ENCODE measurements around the gene IQCF6.

IQCF6 gene

DNA sequence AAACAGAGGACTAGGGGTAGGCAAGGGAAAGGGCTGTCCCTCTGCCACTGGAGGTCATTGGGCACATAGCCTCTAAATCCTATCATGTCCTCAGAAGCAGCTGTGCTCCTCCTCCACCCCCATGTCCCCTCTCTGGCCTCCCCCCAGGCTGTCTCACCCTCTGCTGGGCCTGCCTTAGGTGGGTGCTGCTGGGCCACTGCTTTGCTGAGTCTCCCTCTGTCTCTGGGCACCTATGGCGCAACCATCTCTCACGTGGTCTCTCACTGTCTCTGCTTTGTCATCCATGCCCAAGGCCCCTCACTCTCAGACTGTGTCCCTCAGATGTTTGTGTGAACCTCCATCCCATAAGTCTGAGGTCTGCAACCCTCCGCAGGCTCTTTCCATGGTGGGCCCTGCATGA lies 35.0 kb upstream of the IQCF6 start:
- H3K4me3 ChIP-seq (replicated peaks; ENCODE audit: low read depth, low read length), result no peak overlapping the region
- TF ChIP-seq, protein P1, sequence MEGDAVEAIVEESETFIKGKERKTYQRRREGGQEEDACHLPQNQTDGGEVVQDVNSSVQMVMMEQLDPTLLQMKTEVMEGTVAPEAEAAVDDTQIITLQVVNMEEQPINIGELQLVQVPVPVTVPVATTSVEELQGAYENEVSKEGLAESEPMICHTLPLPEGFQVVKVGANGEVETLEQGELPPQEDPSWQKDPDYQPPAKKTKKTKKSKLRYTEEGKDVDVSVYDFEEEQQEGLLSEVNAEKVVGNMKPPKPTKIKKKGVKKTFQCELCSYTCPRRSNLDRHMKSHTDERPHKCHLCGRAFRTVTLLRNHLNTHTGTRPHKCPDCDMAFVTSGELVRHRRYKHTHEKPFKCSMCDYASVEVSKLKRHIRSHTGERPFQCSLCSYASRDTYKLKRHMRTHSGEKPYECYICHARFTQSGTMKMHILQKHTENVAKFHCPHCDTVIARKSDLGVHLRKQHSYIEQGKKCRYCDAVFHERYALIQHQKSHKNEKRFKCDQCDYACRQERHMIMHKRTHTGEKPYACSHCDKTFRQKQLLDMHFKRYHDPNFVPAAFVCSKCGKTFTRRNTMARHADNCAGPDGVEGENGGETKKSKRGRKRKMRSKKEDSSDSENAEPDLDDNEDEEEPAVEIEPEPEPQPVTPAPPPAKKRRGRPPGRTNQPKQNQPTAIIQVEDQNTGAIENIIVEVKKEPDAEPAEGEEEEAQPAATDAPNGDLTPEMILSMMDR (IDR thresholded peaks at IDR 0.05; ENCODE audit: low read length, missing control alignments), result no peak
- no peak for DNase-seq (ENCODE audit: low read depth)

DNA sequence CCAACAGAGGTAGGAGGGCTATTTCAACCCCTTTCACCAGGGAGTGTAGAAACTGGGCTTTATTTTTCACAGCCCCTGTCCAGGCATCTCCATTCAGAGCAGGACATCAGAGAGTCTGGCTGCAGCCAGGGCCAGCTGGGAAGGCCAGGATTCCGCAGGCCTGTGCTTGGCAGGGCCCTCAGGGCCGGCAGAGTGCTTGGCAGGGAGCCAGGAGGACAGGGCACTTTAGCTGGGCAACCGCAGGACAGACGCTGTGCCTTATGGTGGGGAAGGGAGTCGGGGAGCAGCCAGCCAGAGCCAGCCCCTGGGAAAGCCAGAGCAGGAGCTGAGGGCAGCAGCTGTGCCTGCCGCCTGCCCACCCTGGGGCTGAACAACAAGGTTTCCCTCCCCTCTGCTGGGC lies 34.5 kb upstream of the IQCF6 start:
- DNase-seq (ENCODE audit: low read depth), result no peak
- H3K4me3 ChIP-seq (replicated peaks; ENCODE audit: low read depth, low read length), result no peak overlapping the region
- TF ChIP-seq, protein P1 (IDR thresholded peaks at IDR 0.05; ENCODE audit: low read length, missing control alignments), result no peak

GRCh38 chr3:51808934-51809333 lies 29.9 kb upstream of the IQCF6 start:
- no peak for DNase-seq (ENCODE audit: low read depth)
- TF ChIP-seq, protein P1 (IDR thresholded peaks at IDR 0.05; ENCODE audit: low read length, missing control alignments), result no peak
- no peak overlapping the region for H3K4me3 ChIP-seq (replicated peaks; ENCODE audit: low read depth, low read length)

GRCh38 chr3:51802106-51802703 lies 23.2 kb upstream of the IQCF6 start:
- TF ChIP-seq, protein P1 (IDR thresholded peaks at IDR 0.05; ENCODE audit: low read length, missing control alignments), result no peak
- no peak for DNase-seq (ENCODE audit: low read depth)
- H3K4me3 ChIP-seq (replicated peaks; ENCODE audit: low read depth, low read length), result no peak overlapping the region

DNA sequence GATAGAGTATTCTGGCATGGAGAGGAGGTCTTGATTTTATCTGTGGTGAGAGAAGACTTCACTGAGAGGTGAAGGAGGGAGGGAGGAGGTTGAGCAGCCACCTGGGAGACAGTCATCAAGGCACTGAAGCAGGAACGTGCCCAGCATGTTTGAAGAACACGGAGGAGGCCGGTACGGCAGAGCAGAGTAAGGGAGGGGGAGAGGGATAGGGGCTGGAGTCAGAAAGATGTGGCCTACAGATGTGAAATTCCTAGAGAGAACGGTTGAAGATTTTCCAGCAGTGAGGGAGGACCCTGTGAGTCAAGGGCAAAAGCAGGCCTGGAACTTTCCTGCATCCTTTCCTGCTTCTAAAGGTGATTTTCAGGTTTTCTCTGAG lies 21.7 kb upstream of the IQCF6 start:
- no peak overlapping the region for H3K4me3 ChIP-seq (replicated peaks; ENCODE audit: low read depth, low read length)
- no peak for DNase-seq (ENCODE audit: low read depth)
- TF ChIP-seq, protein P1 (IDR thresholded peaks at IDR 0.05; ENCODE audit: low read length, missing control alignments), result no peak

DNA sequence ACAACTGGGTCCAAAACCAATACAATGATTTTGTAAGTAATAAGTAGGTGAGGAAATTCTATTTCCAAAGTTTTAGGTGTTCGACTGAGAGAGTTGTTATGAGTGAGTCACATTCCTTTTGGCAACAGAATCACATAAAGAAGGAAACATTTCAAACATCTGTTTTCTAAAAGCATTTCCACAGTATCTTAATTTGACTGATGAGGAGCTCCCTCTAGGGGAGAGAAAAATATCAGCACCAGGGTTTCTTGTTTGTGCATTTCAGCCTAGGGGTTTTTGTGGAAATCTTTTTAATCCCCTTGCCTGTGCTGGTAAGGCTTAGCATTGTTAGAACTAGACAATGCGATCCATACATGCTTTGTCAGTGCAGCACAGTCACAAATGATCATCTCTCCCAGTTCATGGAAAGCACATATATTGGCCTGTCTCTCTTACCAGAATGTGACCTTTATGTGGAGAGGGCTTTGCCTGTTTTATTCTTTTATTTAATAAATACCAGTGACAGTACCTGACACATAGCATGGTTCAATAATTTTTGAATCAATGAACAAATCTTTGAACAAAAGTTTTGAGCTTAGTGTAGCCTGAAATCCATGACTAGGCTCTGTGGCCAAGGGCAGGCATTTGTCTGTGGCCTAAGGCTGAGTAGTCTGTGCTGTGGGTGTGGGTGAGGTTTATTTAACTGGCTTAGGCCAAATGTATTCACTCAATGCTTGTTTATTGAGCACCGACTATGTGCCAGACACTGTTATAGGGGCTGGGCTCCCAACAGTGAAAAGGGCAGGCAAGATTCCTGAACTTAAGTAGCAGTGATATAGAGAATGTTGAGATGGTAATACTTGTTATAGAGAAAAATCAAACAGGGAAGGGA lies 21.1 kb upstream of the IQCF6 start:
- TF ChIP-seq, protein P1 (IDR thresholded peaks at IDR 0.05; ENCODE audit: low read length, missing control alignments), result peak; percentile 84
- peak; percentile 86 for DNase-seq (ENCODE audit: low read depth)
- no peak overlapping the region for H3K4me3 ChIP-seq (replicated peaks; ENCODE audit: low read depth, low read length)

Measured in fibroblast of pulmonary artery (primary cell).